ENCODE measurements around the gene MPZL3. TPM values are rescaled to one million over a fixed set of nuclear protein-coding genes. Genes with fewer than 3 reads are reported as not detected.
"Not testable (repeated sequence)": the region's sequence is repeated elsewhere in the genome, so short reads cannot be mapped to it uniquely, and the experiment has no call there.

The MPZL3 gene
- total and polyA plus RNA-seq, 7 donors, result 0.16 to 6.2 (median 0.55) TPM

- intact Hi-C loops (cut with DNase I), result no loop called here
- Histone ChIP-seq H3K9me3 (no peaks in the 10 kb centered on the region), H3K27ac (no peak overlapping the region), H3K27me3 (no peaks in the 10 kb centered on the region), H3K36me3 (no peaks in the 10 kb centered on the region), H3K4me3 (no peak overlapping the region), H3K4me1 (no peaks in the 10 kb centered on the region)
- 24 to 67% methylated on average over 6 of the region's 6 CpGs for WGBS, 2 donors
- TF ChIP-seq POLR2AphosphoS5 (IDR thresholded peaks at IDR 0.05) (no peak), EP300 (IDR thresholded peaks at IDR 0.05) (no peak), POLR2A (IDR thresholded peaks at IDR 0.05) (no peak), CTCF (IDR thresholded peaks at IDR 0.05) (no peak)
- no peak for DNase-seq
Measured at GRCh38 chr11:118186346-118187107, 65.6 kb downstream of the MPZL3 start.

- H3K27me3 ChIP-seq, result no peaks in the 10 kb centered on the region
- no peaks in the 10 kb centered on the region for H3K9me3 ChIP-seq
- TF ChIP-seq POLR2AphosphoS5 (IDR thresholded peaks at IDR 0.05) (no peak), POLR2A (IDR thresholded peaks at IDR 0.05) (no peak), EP300 (IDR thresholded peaks at IDR 0.05) (no peak), CTCF (IDR thresholded peaks at IDR 0.05) (no peak)
- H3K4me1 ChIP-seq, result peaks cover 0 to 11% (median 5%) of the 10 kb centered on the region in 4 donors
- intact Hi-C loops (cut with DNase I), result no loop called here
- no peak for DNase-seq
- WGBS, 2 donors, result 91 to 92% methylated on average over 12 of the region's 12 CpGs
- H3K27ac ChIP-seq, result no peak overlapping the region
- no peaks in the 10 kb centered on the region for H3K36me3 ChIP-seq
- H3K4me3 ChIP-seq, result no peak overlapping the region
Measured at GRCh38 chr11:118184784-118185579, 67.2 kb downstream of the MPZL3 start.

- H3K27ac ChIP-seq; H3K27me3 ChIP-seq; H3K4me3 ChIP-seq; DNase-seq; H3K36me3 ChIP-seq; H3K9me3 ChIP-seq; intact Hi-C loops (cut with DNase I): not testable (repeated sequence)
- 87 to 94% methylated on average over 5 of the region's 5 CpGs for WGBS, 2 donors
- H3K4me1 ChIP-seq, result peaks cover 0 to 14% (median 7%) of the 10 kb centered on the region in 4 donors
Measured at GRCh38 chr11:118183691-118184090, 68.5 kb downstream of the MPZL3 start.

GRCh38 chr11:118180300-118180703 lies 71.9 kb downstream of the MPZL3 start:
- no peaks in the 10 kb centered on the region for H3K9me3 ChIP-seq
- peak; percentile 84 for DNase-seq
- H3K27ac ChIP-seq, result peak overlapping the region in 3 of 4 donors; percentile 29 to 57 (median 35)
- H3K36me3 ChIP-seq, result no peaks in the 10 kb centered on the region
- no peaks in the 10 kb centered on the region for H3K27me3 ChIP-seq
- intact Hi-C loops (cut with DNase I), result no loop called here
- 41 to 77% methylated on average over 11 of the region's 11 CpGs for WGBS, 2 donors
- H3K4me1 ChIP-seq, result peaks cover 0 to 28% (median 12%) of the 10 kb centered on the region in 4 donors
- no peak for TF ChIP-seq POLR2A (IDR thresholded peaks at IDR 0.05)
- TF ChIP-seq POLR2AphosphoS5 (IDR thresholded peaks at IDR 0.05), result no peak
- TF ChIP-seq EP300 (IDR thresholded peaks at IDR 0.05), result no peak
- no peak for TF ChIP-seq CTCF (IDR thresholded peaks at IDR 0.05)
- H3K4me3 ChIP-seq, result peak overlapping the region in 2 of 4 donors; percentile 24 to 29

- H3K4me3 ChIP-seq, result peak overlapping the region in 1 of 4 donors; percentile 44
- no peaks in the 10 kb centered on the region for H3K9me3 ChIP-seq
- no peak for DNase-seq
- TF ChIP-seq CTCF (IDR thresholded peaks at IDR 0.05) (no peak), EP300 (IDR thresholded peaks at IDR 0.05) (no peak)
- 82 to 89% methylated on average over 4 of the region's 4 CpGs for WGBS, 2 donors
- H3K4me1 ChIP-seq, result peaks cover 0 to 35% (median 17%) of the 10 kb centered on the region in 4 donors
- H3K36me3 ChIP-seq, result no peaks in the 10 kb centered on the region
- intact Hi-C loops (cut with DNase I), result no loop called here
- H3K27me3 ChIP-seq, result peaks cover 0 to 6% (median 0%) of the 10 kb centered on the region in 3 donors
- H3K27ac ChIP-seq, result peak overlapping the region in 2 of 4 donors; percentile 15 to 26
Measured at GRCh38 chr11:118176778-118177134, 75.4 kb downstream of the MPZL3 start.
